ENCODE results near the gene PTPRT. TPM values are rescaled to one million over a fixed set of nuclear protein-coding genes. Genes with fewer than 3 reads are reported as not detected.

PTPRT gene
- polyA plus RNA-seq, 1 donor, result 0.53 TPM

- no peak for DNase-seq
Measured at GRCh38 chr20:42611889-42612837, 577.5 kb downstream of the PTPRT start.

GRCh38 chr20:42611423-42611822 lies 578.3 kb downstream of the PTPRT start:
- no peak for DNase-seq

- DNase-seq, result no peak
Measured at GRCh38 chr20:42610070-42610469, 579.6 kb downstream of the PTPRT start.

- DNase-seq, result no peak
Measured at GRCh38 chr20:42609618-42610017, 580.1 kb downstream of the PTPRT start.

GRCh38 chr20:42604998-42605956 lies 584.4 kb downstream of the PTPRT start:
- no peak for DNase-seq

- DNase-seq, result no peak
Measured at GRCh38 chr20:42603655-42604054, 586.1 kb downstream of the PTPRT start.

GRCh38 chr20:42598581-42598980 lies 591.1 kb downstream of the PTPRT start:
- no peak for DNase-seq

- no peak for DNase-seq
Measured at GRCh38 chr20:42595625-42596024, 594.1 kb downstream of the PTPRT start.

GRCh38 chr20:42594659-42595058 lies 595.0 kb downstream of the PTPRT start:
- no peak for DNase-seq

GRCh38 chr20:42594011-42594410 lies 595.7 kb downstream of the PTPRT start:
- no peak for DNase-seq

GRCh38 chr20:42589976-42590639 lies 599.6 kb downstream of the PTPRT start:
- no peak for DNase-seq

- no peak for DNase-seq
Measured at GRCh38 chr20:42588847-42589246, 600.9 kb downstream of the PTPRT start.

- DNase-seq, result no peak
Measured at GRCh38 chr20:42587427-42587826, 602.3 kb downstream of the PTPRT start.

- DNase-seq, result no peak
Measured at GRCh38 chr20:42581311-42581710, 608.4 kb downstream of the PTPRT start.

- no peak for DNase-seq
Measured at GRCh38 chr20:42576167-42576566, 613.5 kb downstream of the PTPRT start.

- DNase-seq, result no peak
Measured at GRCh38 chr20:42572320-42573016, 617.2 kb downstream of the PTPRT start.

- DNase-seq, result no peak
Measured at GRCh38 chr20:42567409-42567808, 622.3 kb downstream of the PTPRT start.

- no peak for DNase-seq
Measured at GRCh38 chr20:42565235-42565995, 624.3 kb downstream of the PTPRT start.

- no peak for DNase-seq
Measured at GRCh38 chr20:42559665-42560064, 630.0 kb downstream of the PTPRT start.

- no peak for DNase-seq
Measured at GRCh38 chr20:42556575-42556974, 633.1 kb downstream of the PTPRT start.

- no peak for DNase-seq
Measured at GRCh38 chr20:42553374-42553773, 636.3 kb downstream of the PTPRT start.

Data from left kidney (tissue), 2 donors.